ENCODE data around the gene TERT. TPM values are rescaled to one million over a fixed set of nuclear protein-coding genes. Genes with fewer than 3 reads are reported as not detected.

Gene TERT
- total RNA-seq, 2 donors from 2014 or later, result not detected

DNA sequence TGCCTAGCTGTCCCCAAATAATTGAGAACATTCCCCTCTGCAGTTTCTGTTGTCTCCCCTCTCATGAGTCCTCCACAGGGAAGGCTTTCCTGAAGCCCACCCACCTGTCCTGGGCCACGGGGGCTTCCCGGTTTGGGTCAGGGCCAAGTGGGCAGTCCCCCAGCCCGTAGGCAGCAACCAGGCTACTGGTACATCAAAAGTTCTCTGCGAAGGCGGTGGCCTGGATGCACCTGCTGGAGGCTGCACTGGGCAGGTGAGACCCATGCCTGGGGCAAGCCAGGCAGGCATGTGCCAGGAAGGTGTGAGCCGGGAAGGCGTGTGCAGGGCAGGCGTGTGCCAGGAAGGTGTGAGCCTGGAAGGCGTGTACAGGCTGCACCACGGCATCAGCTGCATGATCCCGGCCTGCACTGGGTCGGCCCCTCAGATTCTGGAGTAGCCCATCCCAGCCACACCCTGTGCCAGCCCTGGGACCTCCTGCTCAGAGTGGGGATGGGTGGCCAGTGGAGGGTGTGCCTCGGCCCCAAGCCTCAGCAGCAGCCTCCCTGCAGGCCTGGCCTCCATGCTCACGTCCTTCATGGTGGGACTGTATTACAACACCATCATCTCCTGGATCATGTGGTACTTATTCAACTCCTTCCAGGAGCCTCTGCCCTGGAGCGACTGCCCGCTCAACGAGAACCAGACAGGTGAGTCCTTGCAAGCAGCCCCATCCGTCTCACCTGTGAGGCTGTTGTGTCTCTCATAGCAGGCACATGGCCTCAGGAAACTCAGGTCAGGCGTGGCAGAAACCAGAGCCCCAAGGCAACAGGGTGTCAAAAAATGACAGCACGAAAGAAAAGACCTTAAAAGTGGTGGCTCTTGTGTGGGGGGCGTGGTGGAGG is 84.7 kb downstream of the TERT start:
- H3K36me3 ChIP-seq (replicated peaks in 1 of 2; ENCODE audit: insufficient read depth in 1 of 2, low read depth in 2 of 2), result no peaks in the 10 kb centered on the region
- no peak for ATAC-seq
- H3K27ac ChIP-seq, result no peak overlapping the region
- intact Hi-C loops (cut with DNase I), result loop anchor here (5.0 kb wide), 1 partner anchor 38 kb away; no protein-coding TSS in a partner anchor
- H3K4me1 ChIP-seq, result peaks cover 3% of the 10 kb centered on the region
- no peak for DNase-seq
- TF ChIP-seq, protein P1, sequence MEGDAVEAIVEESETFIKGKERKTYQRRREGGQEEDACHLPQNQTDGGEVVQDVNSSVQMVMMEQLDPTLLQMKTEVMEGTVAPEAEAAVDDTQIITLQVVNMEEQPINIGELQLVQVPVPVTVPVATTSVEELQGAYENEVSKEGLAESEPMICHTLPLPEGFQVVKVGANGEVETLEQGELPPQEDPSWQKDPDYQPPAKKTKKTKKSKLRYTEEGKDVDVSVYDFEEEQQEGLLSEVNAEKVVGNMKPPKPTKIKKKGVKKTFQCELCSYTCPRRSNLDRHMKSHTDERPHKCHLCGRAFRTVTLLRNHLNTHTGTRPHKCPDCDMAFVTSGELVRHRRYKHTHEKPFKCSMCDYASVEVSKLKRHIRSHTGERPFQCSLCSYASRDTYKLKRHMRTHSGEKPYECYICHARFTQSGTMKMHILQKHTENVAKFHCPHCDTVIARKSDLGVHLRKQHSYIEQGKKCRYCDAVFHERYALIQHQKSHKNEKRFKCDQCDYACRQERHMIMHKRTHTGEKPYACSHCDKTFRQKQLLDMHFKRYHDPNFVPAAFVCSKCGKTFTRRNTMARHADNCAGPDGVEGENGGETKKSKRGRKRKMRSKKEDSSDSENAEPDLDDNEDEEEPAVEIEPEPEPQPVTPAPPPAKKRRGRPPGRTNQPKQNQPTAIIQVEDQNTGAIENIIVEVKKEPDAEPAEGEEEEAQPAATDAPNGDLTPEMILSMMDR (IDR thresholded peaks at IDR 0.05), result no peak
- no peak for TF ChIP-seq POLR2A (IDR thresholded peaks at IDR 0.05)
- H3K4me3 ChIP-seq, result no peak overlapping the region
- no peaks in the 10 kb centered on the region for H3K9me3 ChIP-seq
- WGBS, 2 donors, result 55 to 80% methylated on average over 13 to 21 of the region's 21 CpGs
- H3K27me3 ChIP-seq, result no peaks in the 10 kb centered on the region

DNA sequence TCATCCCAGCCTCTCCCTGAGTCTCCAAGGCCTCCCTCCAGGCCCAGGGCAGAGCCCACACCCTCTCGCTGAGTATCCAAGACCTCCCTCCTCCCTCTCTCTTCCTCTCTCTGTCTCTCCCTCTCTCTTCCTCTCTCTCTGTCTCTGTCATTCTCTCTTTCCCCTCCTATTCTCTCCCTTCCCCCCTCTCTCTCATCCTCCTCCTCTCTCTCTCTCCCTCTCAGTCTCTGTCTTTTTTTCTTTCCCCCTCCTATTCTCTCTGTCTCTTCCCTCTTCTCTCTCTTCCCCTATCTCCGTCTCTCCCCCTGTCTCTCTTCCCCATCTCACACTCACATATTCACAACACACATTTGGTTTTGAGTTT is 85.4 kb downstream of the TERT start:
- intact Hi-C loops (cut with DNase I), result loop anchor here (5.0 kb wide), 1 partner anchor 37 kb away; no protein-coding TSS in a partner anchor
- no peak for TF ChIP-seq POLR2A (IDR thresholded peaks at IDR 0.05)
- TF ChIP-seq, protein P1 (IDR thresholded peaks at IDR 0.05), result no peak
- Histone ChIP-seq H3K27ac (no peak overlapping the region), H3K27me3 (no peaks in the 10 kb centered on the region), H3K4me1 (peaks cover 9% of the 10 kb centered on the region), H3K4me3 (no peak overlapping the region), H3K9me3 (no peaks in the 10 kb centered on the region), H3K36me3 (replicated peaks in 1 of 2; ENCODE audit: insufficient read depth in 1 of 2, low read depth in 2 of 2) (no peaks in the 10 kb centered on the region)
- ATAC-seq, result no peak
- 74% methylated on average over 2 of the region's 2 CpGs for WGBS, 2 donors
- DNase-seq, result no peak

DNA sequence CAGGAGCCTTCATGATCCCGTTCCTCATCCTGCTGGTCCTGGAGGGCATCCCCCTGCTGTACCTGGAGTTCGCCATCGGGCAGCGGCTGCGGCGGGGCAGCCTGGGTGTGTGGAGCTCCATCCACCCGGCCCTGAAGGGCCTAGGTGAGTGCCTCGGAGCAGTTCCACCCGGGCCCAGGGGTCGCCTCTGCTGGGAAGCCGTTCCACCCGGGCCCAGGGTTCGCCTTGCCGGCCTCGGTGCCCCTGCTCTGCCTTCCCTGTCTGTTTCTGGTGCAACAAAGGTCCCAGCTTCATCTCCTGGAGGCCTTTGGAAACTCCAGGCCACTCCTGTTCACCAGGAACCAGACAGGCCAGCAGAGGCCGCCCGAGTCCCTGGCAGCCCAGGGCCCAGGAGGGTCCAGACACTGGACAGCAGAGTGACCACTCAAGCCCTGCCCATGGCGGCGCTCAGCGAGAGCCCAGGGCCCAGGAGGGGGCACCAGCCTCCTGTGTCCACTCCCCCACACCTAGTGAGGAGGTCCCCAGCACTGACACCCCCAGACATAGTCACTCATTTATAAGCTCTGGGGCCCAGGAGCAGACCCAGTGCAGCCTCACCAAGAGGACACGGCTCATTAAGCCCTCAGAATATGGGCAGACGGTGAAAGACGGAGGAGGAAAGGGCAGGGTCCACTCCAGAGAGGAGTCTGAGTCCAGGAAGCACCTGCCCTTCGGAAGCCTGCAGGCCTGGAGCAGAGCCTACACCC is 86.0 kb downstream of the TERT start:
- H3K27me3 ChIP-seq, result no peaks in the 10 kb centered on the region

DNA sequence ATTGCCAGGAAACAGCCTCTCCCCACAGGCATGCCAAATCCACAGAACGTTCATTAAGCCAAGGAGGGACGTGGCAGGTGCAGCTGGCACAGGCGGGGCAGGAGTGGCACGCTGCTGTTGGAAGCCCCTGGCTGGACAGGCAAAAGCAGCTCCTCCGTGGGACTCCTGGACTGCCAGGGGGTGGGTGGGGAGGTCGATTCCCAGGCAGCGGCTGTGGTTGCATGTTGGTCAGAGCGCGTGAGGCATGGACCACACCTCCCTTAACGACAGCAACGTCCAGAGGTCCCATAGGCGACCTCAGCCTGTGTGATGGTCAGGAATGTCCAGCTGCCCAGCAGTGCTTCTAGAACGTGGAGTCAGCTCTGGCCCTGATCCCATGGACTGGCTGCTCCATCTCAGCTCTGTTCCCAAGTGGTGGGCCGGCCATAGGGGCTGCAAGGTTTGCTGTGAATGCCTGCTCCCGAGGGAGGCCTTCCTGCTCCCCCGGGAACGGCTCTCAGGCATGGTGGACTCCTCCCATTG is 86.6 kb downstream of the TERT start:
- 73 to 80% methylated on average over 12 to 17 of the region's 17 CpGs for WGBS, 2 donors
- Histone ChIP-seq H3K9me3 (no peaks in the 10 kb centered on the region), H3K4me1 (peaks cover 14% of the 10 kb centered on the region), H3K4me3 (no peak overlapping the region), H3K27ac (no peak overlapping the region), H3K36me3 (replicated peaks in 1 of 2; ENCODE audit: insufficient read depth in 1 of 2, low read depth in 2 of 2) (no peaks in the 10 kb centered on the region), H3K27me3 (no peaks in the 10 kb centered on the region)
- no peak for ATAC-seq
- TF ChIP-seq, protein P1 (IDR thresholded peaks at IDR 0.05), result no peak
- TF ChIP-seq POLR2A (IDR thresholded peaks at IDR 0.05), result no peak
- no peak for DNase-seq
- intact Hi-C loops (cut with DNase I), result loop anchor here (5.0 kb wide), 1 partner anchor 36 kb away; no protein-coding TSS in a partner anchor

More for the DNA sequence above, 86.0 kb downstream of the TERT start:
- no peak overlapping the region for H3K4me3 ChIP-seq
- intact Hi-C loops (cut with DNase I), result loop anchor here (5.0 kb wide), 1 partner anchor 37 kb away; no protein-coding TSS in a partner anchor
- 81 to 82% methylated on average over 7 to 22 of the region's 24 CpGs for whole genome bisulfite sequencing, 2 donors
- DNase-seq (no peak), ATAC-seq (no peak)
- H3K36me3 ChIP-seq (replicated peaks in 1 of 2; ENCODE audit: insufficient read depth in 1 of 2, low read depth in 2 of 2), result no peaks in the 10 kb centered on the region
- H3K27ac ChIP-seq, result no peak overlapping the region
- no peaks in the 10 kb centered on the region for H3K9me3 ChIP-seq
- no peak for TF ChIP-seq POLR2A (IDR thresholded peaks at IDR 0.05)
- TF ChIP-seq, protein P1 (IDR thresholded peaks at IDR 0.05), result peak in 3 of 7 experiments; percentile 19 to 25 (median 24)
- H3K4me1 ChIP-seq, result peaks cover 14% of the 10 kb centered on the region

Data from body of pancreas (tissue), 4 donors.